MM.1S (cell line): ENCODE measurements around the gene NUP35.

Source experiments
- CTCF ChIP-seq: fragments of 300-600 bp; sonication (generic); IDR thresholded peaks from 2 replicates; pipeline ENCODE4 v1.5.1; 2016; ENCODE audit warnings: antibody characterized with exemption, low read length, mixed read lengths
- EZH2 ChIP-seq: fragments of 300-600 bp; sonication (generic); optimal IDR thresholded peaks from 2 replicates; pipeline ENCODE3; 2017; ENCODE audit warnings: low read depth, mild to moderate bottlenecking, antibody characterized with exemption, low read length, mixed read lengths

DNA sequence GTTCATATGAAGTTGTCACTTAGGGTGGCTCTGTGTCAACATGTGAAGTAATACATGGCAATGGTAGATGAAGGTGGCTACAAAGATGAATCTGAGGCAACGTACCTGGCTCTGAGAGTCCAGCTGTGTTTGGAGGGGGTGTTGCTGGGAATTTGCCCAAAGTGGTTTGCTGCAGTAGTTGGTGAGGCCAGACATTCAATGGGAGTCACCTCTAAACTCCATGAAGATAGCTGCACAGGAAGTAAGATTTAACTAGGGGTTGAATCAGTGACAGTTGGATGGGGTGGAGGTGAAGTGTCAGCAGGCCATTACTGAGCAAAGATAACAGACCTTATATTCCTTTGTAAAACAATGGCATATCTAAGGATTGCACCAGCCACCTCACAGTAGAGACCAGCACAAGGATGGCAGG is 71.8 kb downstream of the NUP35 start:
- TF ChIP-seq EZH2 (no peak), CTCF (no peak)
